ENCODE data around the gene NSG1. TPM values are rescaled to one million over a fixed set of nuclear protein-coding genes. Genes with fewer than 3 reads are reported as not detected.

Gene NSG1
- total and polyA plus RNA-seq, 2 of the 4 experiments (the other 2 are of a cell fraction), result 0.72 to 1.6 TPM

DNA sequence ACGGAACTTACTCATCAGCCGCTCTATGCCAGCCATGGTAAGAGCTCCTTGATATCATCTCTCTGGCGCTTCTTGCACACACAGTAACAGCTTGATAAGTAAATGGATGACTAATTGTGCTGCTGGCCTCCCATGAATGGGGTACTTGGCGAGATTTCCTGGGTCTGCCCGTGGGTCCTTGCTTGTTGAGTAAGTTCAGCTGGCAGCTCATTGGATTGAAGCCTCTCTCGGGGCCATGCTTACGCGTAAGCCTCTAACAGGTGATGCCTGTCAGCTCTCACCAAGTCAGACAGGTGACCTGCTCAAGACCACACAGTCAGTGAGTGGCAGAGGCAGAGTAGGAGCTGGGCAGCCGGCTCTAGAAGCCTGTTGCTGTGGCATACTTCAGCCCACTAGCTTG, 7.7 kb downstream of the NSG1 start:
- BruUV-seq (replicated peaks), result no TSS peak
- POLR2A ChIA-PET (ENCODE audit: unreplicated experiment), result no interaction called here
- H4K8ac ChIP-seq (ENCODE audit: low read depth in 2 of 2, low read length in 2 of 2), result no peak overlapping the region
- no peak overlapping the region for H4K5ac ChIP-seq (ENCODE audit: low read depth, low read length)
- no peaks in the 10 kb centered on the region; the same call in 1 of the 2 replicates for H3K36me3 ChIP-seq (ENCODE audit: control insufficient read depth, insufficient read depth, low read length)
- H3K4me2 ChIP-seq (ENCODE audit: low read depth, low read length), result no peak overlapping the region; the same call in 1 of the 2 replicates
- H4K91ac ChIP-seq (ENCODE audit: insufficient read depth, low read depth, low read length), result no peak overlapping the region
- peak overlapping the region; percentile 63 for H2AK9ac ChIP-seq (replicated peaks; ENCODE audit: low read depth, low read length, poor library complexity)
- no peak overlapping the region for H3K4me3 ChIP-seq (ENCODE audit: insufficient read depth, low read depth, low read length)
- dilution Hi-C loops (cut with HindIII; ENCODE audit: low sequenced_read_pairs, unreplicated experiment), result no loop called here
- CTCF ChIA-PET, result interaction anchor here (0.8 to 1.7 kb wide), 4 partner anchors 10 to 33 kb away, joined by 3 to 8 read pairs (median 3); no protein-coding TSS in a partner anchor
- H3K9ac ChIP-seq (ENCODE audit: low read depth, low read length), result no peak overlapping the region
- H3K18ac ChIP-seq (ENCODE audit: low read depth, low read length), result no peak overlapping the region; the same call in 1 of the 2 replicates
- H3K56ac ChIP-seq (ENCODE audit: extremely low read depth, insufficient read depth, low read length), result no peak overlapping the region
- DNase-seq, result peak; percentile 51
- no peak overlapping the region for H3K4ac ChIP-seq (ENCODE audit: low read depth, low read length)
- intact Hi-C loops (cut with micrococcal nuclease), result no loop called here
- H3K14ac ChIP-seq (replicated peaks; ENCODE audit: low read depth, low read length), result no peak overlapping the region; the same call in 1 of the 2 replicates
- no peaks in the 10 kb centered on the region for H3K9me3 ChIP-seq (ENCODE audit: control insufficient read depth, insufficient read depth, low read length)
- peak; percentile 38 for ATAC-seq (ENCODE audit: low read depth)
- no peaks in the 10 kb centered on the region for H3K79me1 ChIP-seq (ENCODE audit: low read depth in 1 of 2, low read length in 2 of 2)
- H3K4me1 ChIP-seq (ENCODE audit: control insufficient read depth, insufficient read depth, low read length), result peaks cover 29% of the 10 kb centered on the region
- no CpG with 5 or more reads among the region's 9 CpGs for WGBS, 2 experiments (ENCODE audit: extremely low coverage in 2 of 2, insufficient read length in 1 of 2)
- no peak overlapping the region for H2BK15ac ChIP-seq (ENCODE audit: low read depth, low read length)
- no peaks in the 10 kb centered on the region for H4K20me1 ChIP-seq (ENCODE audit: insufficient read depth, low read length)
- H2AK5ac ChIP-seq (ENCODE audit: low read depth, low read length), result peak overlapping the region; percentile 8; the same call in 1 of the 2 replicates
- H2BK120ac ChIP-seq (ENCODE audit: low read depth, low read length), result no peak overlapping the region
- no peak overlapping the region for H2AFZ ChIP-seq (replicated peaks; ENCODE audit: low read length, poor library complexity)
- H3K9me1 ChIP-seq (ENCODE audit: insufficient read depth, low read length), result peaks cover 13% of the 10 kb centered on the region
- no peak overlapping the region for H2BK5ac ChIP-seq (ENCODE audit: low read depth, low read length, poor library complexity, severe bottlenecking)
- H2BK20ac ChIP-seq (ENCODE audit: low read depth, low read length), result no peak overlapping the region
- H3K23ac ChIP-seq (ENCODE audit: low read depth, low read length), result no peak overlapping the region
- in situ Hi-C loops (cut with MboI; ENCODE audit: low sequenced_read_pairs), result no loop called here
- TF ChIP-seq MAFK (IDR thresholded peaks at IDR 0.05; ENCODE audit: low read depth, low read length), result no peak
- TF ChIP-seq, protein P1, sequence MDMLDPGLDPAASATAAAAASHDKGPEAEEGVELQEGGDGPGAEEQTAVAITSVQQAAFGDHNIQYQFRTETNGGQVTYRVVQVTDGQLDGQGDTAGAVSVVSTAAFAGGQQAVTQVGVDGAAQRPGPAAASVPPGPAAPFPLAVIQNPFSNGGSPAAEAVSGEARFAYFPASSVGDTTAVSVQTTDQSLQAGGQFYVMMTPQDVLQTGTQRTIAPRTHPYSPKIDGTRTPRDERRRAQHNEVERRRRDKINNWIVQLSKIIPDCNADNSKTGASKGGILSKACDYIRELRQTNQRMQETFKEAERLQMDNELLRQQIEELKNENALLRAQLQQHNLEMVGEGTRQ (IDR thresholded peaks at IDR 0.05; ENCODE audit: low read depth, low read length), result no peak
- TF ChIP-seq MAZ (IDR thresholded peaks at IDR 0.05; ENCODE audit: borderline replicate concordance, low read depth, low read length), result no peak
- no peak for TF ChIP-seq MXI1 (IDR thresholded peaks at IDR 0.05; ENCODE audit: borderline replicate concordance, low read depth, low read length)
- TF ChIP-seq BHLHE40 (IDR thresholded peaks at IDR 0.05; ENCODE audit: low read depth, low read length), result no peak
- no peak for TF ChIP-seq POLR2A (IDR thresholded peaks at IDR 0.05; ENCODE audit: low read depth, low read length)
- TF ChIP-seq NFE2L2 (IDR thresholded peaks at IDR 0.05; ENCODE audit: low read depth, low read length), result no peak
- no peak for TF ChIP-seq CEBPB (IDR thresholded peaks at IDR 0.05; ENCODE audit: low read depth, low read length)
- TF ChIP-seq FOS (IDR thresholded peaks at IDR 0.05; ENCODE audit: low read depth, low read length), result no peak
- no peak for TF ChIP-seq RCOR1 (IDR thresholded peaks at IDR 0.05; ENCODE audit: insufficient replicate concordance, low read length)
- TF ChIP-seq SMC3 (IDR thresholded peaks at IDR 0.05; ENCODE audit: low read depth, low read length), result no peak
- no peak for TF ChIP-seq RAD21 (IDR thresholded peaks at IDR 0.05; ENCODE audit: low read length)
- TF ChIP-seq, protein P2, sequence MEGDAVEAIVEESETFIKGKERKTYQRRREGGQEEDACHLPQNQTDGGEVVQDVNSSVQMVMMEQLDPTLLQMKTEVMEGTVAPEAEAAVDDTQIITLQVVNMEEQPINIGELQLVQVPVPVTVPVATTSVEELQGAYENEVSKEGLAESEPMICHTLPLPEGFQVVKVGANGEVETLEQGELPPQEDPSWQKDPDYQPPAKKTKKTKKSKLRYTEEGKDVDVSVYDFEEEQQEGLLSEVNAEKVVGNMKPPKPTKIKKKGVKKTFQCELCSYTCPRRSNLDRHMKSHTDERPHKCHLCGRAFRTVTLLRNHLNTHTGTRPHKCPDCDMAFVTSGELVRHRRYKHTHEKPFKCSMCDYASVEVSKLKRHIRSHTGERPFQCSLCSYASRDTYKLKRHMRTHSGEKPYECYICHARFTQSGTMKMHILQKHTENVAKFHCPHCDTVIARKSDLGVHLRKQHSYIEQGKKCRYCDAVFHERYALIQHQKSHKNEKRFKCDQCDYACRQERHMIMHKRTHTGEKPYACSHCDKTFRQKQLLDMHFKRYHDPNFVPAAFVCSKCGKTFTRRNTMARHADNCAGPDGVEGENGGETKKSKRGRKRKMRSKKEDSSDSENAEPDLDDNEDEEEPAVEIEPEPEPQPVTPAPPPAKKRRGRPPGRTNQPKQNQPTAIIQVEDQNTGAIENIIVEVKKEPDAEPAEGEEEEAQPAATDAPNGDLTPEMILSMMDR (conservative IDR thresholded peaks at IDR 0.05; ENCODE audit: low read depth, low read length), result no peak
- no peak for TF ChIP-seq ELK1 (IDR thresholded peaks at IDR 0.05; ENCODE audit: borderline replicate concordance, low read depth, low read length)
- no peak for TF ChIP-seq RFX5 (IDR thresholded peaks at IDR 0.05; ENCODE audit: low read depth, low read length)
- TF ChIP-seq CHD1 (IDR thresholded peaks at IDR 0.05; ENCODE audit: low read depth, low read length), result no peak
- no peak overlapping the region; the same call in 1 of the 2 replicates for H3K27ac ChIP-seq (ENCODE audit: insufficient read depth, low read length)
- H3K27me3 ChIP-seq (ENCODE audit: control insufficient read depth, insufficient read depth, low read length), result peaks cover 39% of the 10 kb centered on the region
